GM13976 (cell line): ENCODE results near the gene TGFBR3L.

Experiments
- DNase-seq: peaks from one replicate; pipeline ENCODE4 v3.0.0; 2012; ENCODE audit warnings: low spot score
- CTCF ChIP-seq: IDR thresholded peaks from 2 replicates; pipeline ENCODE4 v1.5.1; 2012; ENCODE audit warnings: borderline replicate concordance, mild to moderate bottlenecking; ENCODE audit not compliant: insufficient read depth; ENCODE audit errors: extremely low read depth, missing control alignments, control extremely low read depth
- in situ Hi-C: fragments of 300-500 bp; cut with MboI; formaldehyde crosslinking; loops from one replicate; pipeline ENCODE4 v1.12.0; 2022; ENCODE audit warnings: low sequenced_read_pairs, mixed read lengths, inconsistent platforms; ENCODE audit not compliant: unreplicated experiment

Gene TGFBR3L

GRCh38 chr19:7869453-7869909 lies 45.1 kb upstream of the TGFBR3L start:
- in situ Hi-C loops: no loop called here
- TF ChIP-seq CTCF: no peak
- DNase-seq: peak; percentile 87

- no peak for TF ChIP-seq CTCF
- DNase-seq: peak; percentile 61
Measured at GRCh38 chr19:7869910-7870511, 44.6 kb upstream of the TGFBR3L start.

GRCh38 chr19:7870571-7871436 lies 43.8 kb upstream of the TGFBR3L start:
- in situ Hi-C loops: no loop called here
- TF ChIP-seq CTCF: no peak
- DNase-seq: peak; percentile 77

More at GRCh38 chr19:7869910-7870511, 44.6 kb upstream of the TGFBR3L start:
- in situ Hi-C loops: no loop called here

DNA sequence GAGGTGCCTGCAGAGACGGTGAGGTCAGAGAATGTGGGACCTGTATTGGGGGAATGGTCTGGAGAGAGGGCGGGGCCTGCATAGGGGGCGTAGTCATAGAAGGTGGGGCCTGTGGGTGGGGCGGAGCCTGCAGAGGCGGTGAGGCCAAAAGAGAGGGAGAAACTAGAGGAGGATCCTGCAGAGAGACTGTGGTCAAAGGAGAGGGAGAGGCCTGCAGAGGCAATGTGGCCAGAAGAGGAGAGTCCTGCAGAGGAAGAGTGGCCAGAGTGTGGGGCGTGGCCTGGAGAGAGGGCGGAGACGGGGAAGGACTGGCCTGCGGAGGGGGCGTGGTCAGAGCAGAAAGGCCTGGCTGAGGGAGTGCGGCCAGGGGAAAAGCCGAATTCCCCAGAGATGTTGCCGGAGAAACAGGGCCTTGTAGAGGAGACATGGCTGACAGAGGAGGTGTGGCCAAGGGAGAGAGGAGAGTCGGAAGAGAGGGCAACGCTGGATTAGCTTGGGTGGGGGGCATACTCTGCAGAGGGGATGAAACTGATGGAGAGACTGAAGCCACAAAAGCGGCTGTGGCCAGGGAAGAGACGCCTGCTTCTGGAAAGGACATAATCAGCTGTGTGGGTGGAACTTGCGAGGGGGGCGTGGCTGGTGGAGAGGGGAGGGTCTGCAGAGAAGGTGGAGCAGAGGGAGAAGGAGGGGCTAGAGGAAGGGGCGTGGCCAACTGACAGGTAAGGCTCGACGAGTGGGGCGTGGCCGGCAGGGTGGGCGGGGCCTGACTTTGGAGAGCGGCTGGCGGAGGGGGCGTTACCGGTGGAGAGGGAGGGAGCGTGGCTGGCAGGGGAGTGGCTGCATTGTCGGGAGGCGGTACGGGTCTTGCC lies 43.0 kb upstream of the TGFBR3L start:
- in situ Hi-C loops: no loop called here
- peak; percentile 86 for DNase-seq
- no peak for TF ChIP-seq CTCF

- in situ Hi-C loops: no loop called here
- TF ChIP-seq CTCF: no peak
Measured at GRCh38 chr19:7872306-7873204, 42.1 kb upstream of the TGFBR3L start.

More at GRCh38 chr19:7872306-7873204, 42.1 kb upstream of the TGFBR3L start:
- DNase-seq: no peak
